ENCODE data around the gene RGS7. TPM values are rescaled to one million over a fixed set of nuclear protein-coding genes. Genes with fewer than 3 reads are reported as not detected.
"Not testable (repeated sequence)": the region's sequence is repeated elsewhere in the genome, so short reads cannot be mapped to it uniquely, and the experiment has no call there.

RGS7 gene
- total RNA-seq, 1 donor from 2014 or later, result not detected

GRCh38 chr1:240905225-240905765 is 451.7 kb downstream of the RGS7 start:
- no peak for ATAC-seq

- ATAC-seq, result not testable (repeated sequence)
Measured at GRCh38 chr1:240895424-240895823, 461.6 kb downstream of the RGS7 start.

GRCh38 chr1:240888787-240889048 is 468.3 kb downstream of the RGS7 start:
- no peak for ATAC-seq

GRCh38 chr1:240888039-240888786 is 468.8 kb downstream of the RGS7 start:
- no peak for ATAC-seq

GRCh38 chr1:240883490-240883889 is 473.5 kb downstream of the RGS7 start:
- no peak for ATAC-seq

- not testable (repeated sequence) for ATAC-seq
Measured at GRCh38 chr1:240882656-240883308, 474.2 kb downstream of the RGS7 start.

DNA sequence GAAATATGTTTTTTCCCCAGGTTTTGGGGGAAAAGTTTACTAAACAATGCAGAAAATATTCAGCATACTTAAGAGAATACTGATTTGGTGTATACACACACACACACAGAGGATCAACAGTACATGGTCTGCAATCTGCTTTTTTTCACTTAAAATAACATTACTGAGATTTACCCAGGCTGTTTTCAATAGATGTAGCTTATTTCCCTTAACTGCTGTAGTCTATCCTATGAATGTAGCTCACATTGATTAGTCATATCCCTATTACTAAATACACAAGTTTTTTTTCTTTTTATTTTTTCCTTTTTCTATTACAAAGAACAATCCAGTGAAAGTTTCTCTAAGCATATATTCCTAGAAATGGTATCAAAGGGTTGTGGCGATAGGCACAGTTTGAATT is 478.4 kb downstream of the RGS7 start:
- no peak for ATAC-seq

DNA sequence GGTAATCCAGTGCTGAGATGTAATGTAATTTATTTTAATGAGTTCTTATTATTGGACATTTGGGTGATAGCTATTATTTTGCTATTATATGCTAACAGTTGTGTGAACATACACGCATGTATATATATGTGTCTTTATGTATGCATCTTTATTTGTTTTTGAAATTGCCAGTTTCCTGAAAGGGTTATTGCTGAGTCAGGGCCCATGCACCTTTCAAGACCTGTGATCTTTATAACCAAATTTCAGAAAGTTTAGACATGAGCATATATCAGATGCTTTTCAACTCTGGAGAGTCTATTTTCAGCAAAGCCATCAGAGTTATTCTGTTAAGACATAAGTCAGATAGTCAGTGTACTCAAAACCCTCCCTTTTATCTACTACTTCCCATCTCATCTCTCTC is 479.4 kb downstream of the RGS7 start:
- no peak for ATAC-seq

- no peak for ATAC-seq
Measured at GRCh38 chr1:240876071-240876470, 480.9 kb downstream of the RGS7 start.

DNA sequence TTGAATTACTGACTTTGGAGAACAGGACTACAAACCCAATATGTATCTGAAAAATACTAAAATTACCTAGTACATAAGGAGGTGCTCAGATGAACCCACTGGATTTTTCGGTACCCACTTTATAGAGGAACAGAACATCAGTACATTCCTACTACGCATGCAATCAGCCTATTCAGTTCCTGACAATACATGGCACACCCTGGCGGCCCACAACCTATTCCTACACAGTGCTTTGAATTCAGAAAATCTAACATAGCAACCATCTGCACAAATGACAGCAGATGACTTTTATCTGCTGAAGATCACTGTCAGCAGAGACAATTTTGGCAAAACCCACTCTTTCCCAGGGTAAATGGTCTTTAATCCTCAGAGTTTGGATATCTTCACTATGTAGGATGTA is 487.9 kb downstream of the RGS7 start:
- no peak for ATAC-seq

GRCh38 chr1:240866724-240867123 is 490.3 kb downstream of the RGS7 start:
- no peak for ATAC-seq

DNA sequence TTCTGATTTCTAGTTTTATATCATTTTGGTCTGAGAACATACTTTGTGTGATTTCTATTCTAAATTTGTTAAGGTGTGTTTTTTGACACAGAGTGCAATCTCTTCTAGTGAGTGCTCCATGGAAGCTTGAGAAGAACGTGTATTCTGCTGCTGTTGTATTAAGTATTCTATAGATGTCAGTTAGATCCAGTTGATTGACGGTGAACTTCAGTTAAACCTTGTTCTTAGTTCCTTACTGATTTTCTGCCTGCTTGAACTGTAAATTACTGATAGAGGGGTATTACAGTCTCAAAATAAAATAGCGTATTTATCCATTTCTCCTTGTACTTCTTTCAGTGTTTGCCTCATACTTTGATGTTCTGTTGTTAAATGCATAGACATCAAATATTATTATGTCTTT is 497.0 kb downstream of the RGS7 start:
- ATAC-seq, result no peak

- no peak for ATAC-seq
Measured at GRCh38 chr1:240854367-240854766, 502.6 kb downstream of the RGS7 start.

DNA sequence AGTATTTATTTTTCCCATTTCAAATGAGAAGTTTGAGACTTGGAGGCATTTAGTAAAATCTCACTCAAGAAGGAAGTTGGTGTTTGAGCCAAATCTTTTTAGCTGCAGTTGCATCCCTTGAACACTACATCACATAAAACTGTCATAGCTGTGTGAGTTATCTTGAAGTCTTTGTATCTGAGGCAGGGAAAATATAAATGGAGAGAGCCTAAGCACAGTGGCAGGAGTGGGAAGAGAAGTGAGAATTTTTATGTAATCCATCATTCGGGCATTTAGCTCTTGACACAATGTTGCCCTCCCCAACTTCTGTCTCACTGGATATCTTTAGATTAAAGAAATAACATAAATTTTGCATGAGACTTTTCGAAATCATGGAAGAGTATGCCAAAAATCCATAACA is 509.7 kb downstream of the RGS7 start:
- ATAC-seq, result no peak

DNA sequence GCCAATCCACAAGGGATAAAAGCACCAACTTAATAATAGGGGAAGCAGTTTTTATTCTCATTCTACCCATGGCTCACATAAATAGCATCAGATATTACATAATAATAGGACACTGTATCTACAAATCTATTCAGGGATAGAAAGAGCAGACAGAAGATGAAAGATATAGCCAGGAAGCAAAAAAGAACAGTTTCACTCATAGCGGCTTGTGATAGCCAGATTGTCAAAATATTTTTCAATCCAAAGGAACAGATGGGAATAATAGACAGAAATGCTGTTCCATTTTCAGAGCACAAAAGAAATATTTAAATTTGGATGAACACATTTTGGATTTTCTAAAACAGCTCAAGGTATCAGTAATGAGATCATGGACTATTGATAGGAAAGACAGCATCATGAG is 512.5 kb downstream of the RGS7 start:
- no peak for ATAC-seq

DNA sequence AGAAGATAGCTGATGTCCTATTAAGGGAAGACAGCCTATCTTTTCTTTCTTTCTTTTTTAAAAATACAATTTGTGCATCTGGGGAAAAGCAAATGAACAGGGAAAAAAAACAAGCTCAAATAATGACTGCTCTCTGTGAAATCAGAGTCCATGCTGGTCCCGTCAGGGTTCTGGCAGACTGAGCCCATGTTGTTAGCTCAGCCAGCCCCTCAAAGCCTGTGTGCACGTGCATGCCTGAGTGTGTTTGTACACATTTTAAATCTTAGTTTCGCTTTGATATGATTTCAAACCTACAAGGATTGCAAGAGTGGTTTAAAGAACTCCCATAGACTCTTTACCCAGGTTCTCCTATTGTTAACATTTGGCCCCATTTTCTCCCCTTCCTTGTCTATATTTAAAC is 513.2 kb downstream of the RGS7 start:
- ATAC-seq, result no peak

DNA sequence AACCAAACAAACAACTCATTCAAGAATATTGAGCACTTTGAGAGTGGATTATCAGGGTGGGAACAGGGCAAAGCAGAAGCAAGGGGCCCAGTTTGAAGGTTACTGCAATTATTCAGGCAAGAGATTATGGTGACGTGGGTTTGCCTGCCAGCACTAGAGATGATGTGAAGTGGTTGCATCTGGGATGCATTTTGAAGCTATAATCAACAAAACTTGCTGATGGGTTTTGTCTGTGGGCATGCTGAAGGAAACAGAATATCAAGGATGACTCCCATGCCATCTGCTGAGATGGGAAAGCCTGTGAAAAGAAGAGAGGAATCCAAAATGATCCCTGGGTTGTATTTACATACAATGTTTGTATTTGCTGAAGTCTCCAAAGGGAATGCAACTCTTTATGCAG is 520.7 kb downstream of the RGS7 start:
- ATAC-seq, result no peak

DNA sequence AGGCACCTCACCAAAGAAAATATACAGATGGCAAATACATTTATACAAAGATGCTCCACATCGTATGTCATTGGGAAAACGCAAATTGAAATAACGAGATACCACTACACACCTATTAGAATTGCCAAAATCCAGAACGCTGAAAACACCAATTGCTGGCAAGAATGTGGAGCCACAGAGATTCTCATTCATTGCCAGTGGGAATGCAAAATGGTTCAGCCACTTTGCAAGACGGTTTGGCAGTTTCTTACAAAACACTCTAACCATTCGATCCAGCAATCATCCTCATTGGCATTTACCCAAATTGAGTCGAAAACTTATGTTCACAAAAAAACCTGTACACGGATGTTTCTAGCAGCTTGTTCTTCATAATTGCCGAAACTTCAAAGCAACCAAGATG is 521.7 kb downstream of the RGS7 start:
- ATAC-seq, result no peak

DNA sequence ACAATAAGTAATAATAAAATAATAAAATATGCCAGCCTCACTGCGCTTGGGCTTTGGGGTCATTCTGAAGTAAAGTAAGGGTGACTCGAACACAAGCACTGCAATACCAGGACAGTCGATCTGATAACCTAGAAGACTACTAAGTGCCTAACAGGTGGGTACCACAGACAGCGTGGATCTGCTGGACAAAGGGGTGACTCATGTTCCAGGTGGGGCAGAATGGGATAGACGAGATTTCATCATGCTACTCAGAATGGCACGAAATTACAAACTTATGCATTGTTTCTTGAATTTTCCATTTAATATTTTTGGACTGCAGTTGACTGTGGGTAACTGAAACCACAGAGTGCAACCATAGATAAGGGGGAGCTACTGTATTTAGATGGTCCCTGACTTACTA is 523.9 kb downstream of the RGS7 start:
- ATAC-seq, result no peak

GRCh38 chr1:240831922-240832321 is 525.1 kb downstream of the RGS7 start:
- no peak for ATAC-seq

DNA sequence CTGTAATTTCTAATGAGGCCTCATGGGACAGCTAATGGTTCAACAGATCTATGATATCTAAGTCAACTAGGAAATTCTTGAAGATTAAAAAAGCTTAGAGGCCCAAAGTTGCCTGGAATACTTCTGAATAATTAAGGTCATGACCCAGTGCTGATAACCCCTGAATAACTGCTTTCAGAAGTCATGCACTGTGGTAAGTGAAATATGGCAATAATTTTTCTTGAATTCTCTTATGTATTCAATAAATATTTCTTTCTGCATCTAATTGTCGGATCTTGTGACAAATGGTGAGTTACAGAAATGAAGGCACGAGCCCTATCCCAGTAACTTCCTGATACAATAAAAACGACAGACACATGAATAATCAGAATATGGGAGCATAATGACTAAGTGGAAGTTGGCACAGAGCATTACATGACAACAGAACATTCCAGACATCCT is 525.8 kb downstream of the RGS7 start:
- ATAC-seq, result no peak

DNA sequence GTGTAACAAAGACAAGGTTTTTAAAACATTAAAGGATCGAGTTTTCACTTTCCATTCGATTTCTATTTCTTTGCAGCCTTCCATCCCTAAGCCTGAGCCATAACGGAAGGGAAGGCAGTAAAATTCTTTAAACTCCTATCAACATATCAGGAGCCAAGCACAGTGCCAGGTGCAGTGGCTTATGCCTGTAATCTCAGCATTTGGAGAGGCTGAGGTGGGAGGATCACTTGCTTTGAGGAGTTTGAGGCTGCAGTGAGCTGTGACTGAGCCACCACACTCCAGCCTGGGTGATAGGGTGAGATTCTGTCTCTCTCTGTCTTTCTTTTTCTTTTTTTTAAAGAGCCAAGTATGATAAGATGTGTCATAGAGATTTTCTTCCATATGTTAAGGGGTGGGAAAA is 527.5 kb downstream of the RGS7 start:
- ATAC-seq, result no peak

DNA sequence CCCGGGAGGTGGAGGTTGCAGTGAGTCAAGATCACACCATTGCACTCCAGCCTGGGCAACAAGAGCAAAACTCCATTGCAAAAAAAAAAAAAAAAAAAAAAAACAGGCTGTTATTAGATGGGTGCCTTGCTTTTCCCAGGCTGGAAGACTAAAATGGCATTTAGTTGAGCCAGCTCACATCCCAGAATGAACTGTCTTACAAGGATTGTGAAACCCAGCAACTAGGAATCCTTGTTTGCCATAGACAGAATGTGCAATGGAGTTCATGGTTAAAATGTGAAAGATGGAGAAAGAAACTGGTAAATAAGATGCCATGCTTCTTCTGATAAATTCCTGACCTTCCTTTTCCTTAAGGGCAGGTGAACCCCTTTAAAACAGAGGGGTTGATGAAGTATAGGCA is 529.2 kb downstream of the RGS7 start:
- no peak for ATAC-seq

DNA sequence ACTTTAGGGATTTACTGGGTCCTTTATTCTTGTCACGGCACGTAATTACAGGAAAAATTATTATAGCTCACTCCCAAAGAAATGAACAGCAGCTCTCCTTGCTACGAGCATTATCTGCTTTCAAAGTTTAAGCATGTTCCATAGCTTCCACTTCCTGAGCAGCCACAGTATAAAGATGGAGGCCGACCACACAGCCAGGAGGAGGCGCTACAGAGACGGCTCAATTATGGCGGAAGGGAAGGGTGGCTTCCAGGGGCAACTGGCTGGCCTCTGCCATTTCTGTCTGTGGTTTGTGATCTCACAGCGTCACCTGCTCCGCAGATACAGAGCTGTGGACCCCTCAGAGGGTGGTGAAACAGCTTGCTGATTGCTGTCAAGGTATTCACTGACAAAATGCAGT is 532.8 kb downstream of the RGS7 start:
- no peak for ATAC-seq

- ATAC-seq, result no peak
Measured at GRCh38 chr1:240823357-240823756, 533.6 kb downstream of the RGS7 start.

Data from esophagus mucosa (tissue), 1 donor.